GM21360 (cell line): Measurements from ENCODE around the gene FBL.
"Not testable (repeated sequence)": the region's sequence is repeated elsewhere in the genome, so short reads cannot be mapped to it uniquely, and the experiment has no call there.

Source experiments
- ATAC-seq: cut with Tn5 transposase; IDR thresholded peaks from one replicate; pipeline ENCODE4 v1.9.1; 2021; ENCODE audit warnings: mild to moderate bottlenecking, moderate library complexity; ENCODE audit not compliant: unreplicated experiment

The FBL gene

GRCh38 chr19:39877488-39877887, 31.3 kb upstream of the FBL start:
- not testable (repeated sequence) for ATAC-seq

GRCh38 chr19:39876486-39876885, 30.3 kb upstream of the FBL start:
- ATAC-seq: not testable (repeated sequence)

- not testable (repeated sequence) for ATAC-seq
Measured at GRCh38 chr19:39875401-39875864, 29.3 kb upstream of the FBL start.

- no peak for ATAC-seq
Measured at GRCh38 chr19:39874404-39874803, 28.2 kb upstream of the FBL start.

- no peak for ATAC-seq
Measured at GRCh38 chr19:39873385-39873784, 27.2 kb upstream of the FBL start.

- ATAC-seq: no peak
Measured at GRCh38 chr19:39871886-39872866, 26.0 kb upstream of the FBL start.

GRCh38 chr19:39871362-39871761, 25.2 kb upstream of the FBL start:
- no peak for ATAC-seq

- no peak for ATAC-seq
Measured at GRCh38 chr19:39870171-39870971, 24.2 kb upstream of the FBL start.

- ATAC-seq: no peak
Measured at GRCh38 chr19:39867952-39868351, 21.8 kb upstream of the FBL start.

- no peak for ATAC-seq
Measured at GRCh38 chr19:39867133-39867532, 21.0 kb upstream of the FBL start.

- no peak for ATAC-seq
Measured at GRCh38 chr19:39865953-39866352, 19.8 kb upstream of the FBL start.

GRCh38 chr19:39865186-39865585, 19.0 kb upstream of the FBL start:
- no peak for ATAC-seq

GRCh38 chr19:39864118-39864517, 17.9 kb upstream of the FBL start:
- ATAC-seq: no peak

- no peak for ATAC-seq
Measured at GRCh38 chr19:39858541-39858940, 12.4 kb upstream of the FBL start.

- ATAC-seq: no peak
Measured at GRCh38 chr19:39852882-39853281, 6.7 kb upstream of the FBL start.

- no peak for ATAC-seq
Measured at GRCh38 chr19:39850892-39851291, 4.7 kb upstream of the FBL start.

GRCh38 chr19:39848392-39848791, 2.2 kb upstream of the FBL start:
- no peak for ATAC-seq

- no peak for ATAC-seq
Measured at GRCh38 chr19:39847525-39847924, 1.3 kb upstream of the FBL start.

GRCh38 chr19:39846678-39847486, 703 bp upstream of the FBL start:
- no peak for ATAC-seq

GRCh38 chr19:39845584-39845932, 621 bp downstream of the FBL start:
- ATAC-seq: no peak

- ATAC-seq: no peak
Measured at GRCh38 chr19:39845172-39845571, 1.0 kb downstream of the FBL start.
